Measurements from ENCODE around the gene XRCC4. TPM values are rescaled to one million over a fixed set of nuclear protein-coding genes. Genes with fewer than 3 reads are reported as not detected.

Gene XRCC4
- polyA plus RNA-seq, 1 donor from 2014 or later, result 22.9 TPM

DNA sequence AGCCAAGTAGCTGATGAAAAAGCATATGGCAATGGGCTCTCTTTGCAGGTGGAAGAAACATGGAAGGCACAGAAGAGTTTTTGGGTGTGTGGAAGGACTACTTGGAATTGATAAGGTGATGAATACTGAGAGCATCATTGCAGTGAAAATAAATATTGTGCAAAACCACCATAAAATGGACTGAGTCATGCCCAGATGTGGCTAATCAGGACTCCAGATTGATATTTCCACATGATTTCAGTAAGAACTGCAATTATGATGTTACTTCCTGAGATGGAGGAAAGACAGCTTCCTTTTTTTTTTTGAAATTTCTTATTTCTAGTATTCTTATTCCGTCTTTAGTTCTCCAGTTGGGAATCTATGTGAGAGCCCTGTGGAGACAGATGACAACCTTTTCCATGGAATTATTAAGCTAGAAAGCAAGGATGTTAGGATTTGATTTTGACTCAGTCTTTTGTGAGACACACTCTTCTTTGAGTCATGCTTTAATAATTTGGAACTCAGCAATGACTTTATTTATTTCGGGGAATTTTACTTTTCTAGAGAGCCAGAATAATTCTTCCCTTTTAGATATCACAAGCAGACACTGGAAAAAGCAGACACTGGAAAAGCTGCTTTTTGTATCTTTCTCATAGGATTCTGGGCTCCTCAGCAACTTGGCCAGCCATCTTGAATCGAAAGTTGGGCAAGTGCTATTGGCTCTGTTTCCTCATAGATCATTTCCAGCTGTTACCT, 300.0 kb downstream of the XRCC4 start:
- Histone ChIP-seq H3K9me2 (ENCODE audit: insufficient read depth, low read length) (no peaks in the 10 kb centered on the region), H4K20me1 (ENCODE audit: insufficient read depth) (no peaks in the 10 kb centered on the region), H3K4me2 (ENCODE audit: low read length) (no peak overlapping the region), H3K9ac (ENCODE audit: low read length) (no peak overlapping the region), H3K36me3 (ENCODE audit: insufficient read depth, low read length) (no peaks in the 10 kb centered on the region), H3K9me3 (ENCODE audit: low read length) (no peaks in the 10 kb centered on the region), H3K79me2 (replicated peaks; ENCODE audit: insufficient read depth, low read length) (no peaks in the 10 kb centered on the region), H3K27ac (ENCODE audit: low read length) (no peak overlapping the region), H3K4me3 (ENCODE audit: low read length) (no peak overlapping the region), H2AFZ (ENCODE audit: low read depth, low read length) (no peak overlapping the region), H3F3A (ENCODE audit: insufficient read depth, low read length, poor library complexity, severe bottlenecking) (no peaks in the 10 kb centered on the region), H3K27me3 (ENCODE audit: insufficient read depth, low read depth, low read length) (no peaks in the 10 kb centered on the region)
- TF ChIP-seq POLR2AphosphoS5 (IDR thresholded peaks at IDR 0.05) (no peak), TAF1 (IDR thresholded peaks at IDR 0.05; ENCODE audit: low read depth) (no peak), EZH2 (IDR thresholded peaks at IDR 0.05; ENCODE audit: borderline replicate concordance, insufficient read depth, low read length, poor library complexity, severe bottlenecking) (no peak)
- TF ChIP-seq, protein P1, sequence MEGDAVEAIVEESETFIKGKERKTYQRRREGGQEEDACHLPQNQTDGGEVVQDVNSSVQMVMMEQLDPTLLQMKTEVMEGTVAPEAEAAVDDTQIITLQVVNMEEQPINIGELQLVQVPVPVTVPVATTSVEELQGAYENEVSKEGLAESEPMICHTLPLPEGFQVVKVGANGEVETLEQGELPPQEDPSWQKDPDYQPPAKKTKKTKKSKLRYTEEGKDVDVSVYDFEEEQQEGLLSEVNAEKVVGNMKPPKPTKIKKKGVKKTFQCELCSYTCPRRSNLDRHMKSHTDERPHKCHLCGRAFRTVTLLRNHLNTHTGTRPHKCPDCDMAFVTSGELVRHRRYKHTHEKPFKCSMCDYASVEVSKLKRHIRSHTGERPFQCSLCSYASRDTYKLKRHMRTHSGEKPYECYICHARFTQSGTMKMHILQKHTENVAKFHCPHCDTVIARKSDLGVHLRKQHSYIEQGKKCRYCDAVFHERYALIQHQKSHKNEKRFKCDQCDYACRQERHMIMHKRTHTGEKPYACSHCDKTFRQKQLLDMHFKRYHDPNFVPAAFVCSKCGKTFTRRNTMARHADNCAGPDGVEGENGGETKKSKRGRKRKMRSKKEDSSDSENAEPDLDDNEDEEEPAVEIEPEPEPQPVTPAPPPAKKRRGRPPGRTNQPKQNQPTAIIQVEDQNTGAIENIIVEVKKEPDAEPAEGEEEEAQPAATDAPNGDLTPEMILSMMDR (IDR thresholded peaks at IDR 0.05; ENCODE audit: poor library complexity, severe bottlenecking), result no peak

DNA sequence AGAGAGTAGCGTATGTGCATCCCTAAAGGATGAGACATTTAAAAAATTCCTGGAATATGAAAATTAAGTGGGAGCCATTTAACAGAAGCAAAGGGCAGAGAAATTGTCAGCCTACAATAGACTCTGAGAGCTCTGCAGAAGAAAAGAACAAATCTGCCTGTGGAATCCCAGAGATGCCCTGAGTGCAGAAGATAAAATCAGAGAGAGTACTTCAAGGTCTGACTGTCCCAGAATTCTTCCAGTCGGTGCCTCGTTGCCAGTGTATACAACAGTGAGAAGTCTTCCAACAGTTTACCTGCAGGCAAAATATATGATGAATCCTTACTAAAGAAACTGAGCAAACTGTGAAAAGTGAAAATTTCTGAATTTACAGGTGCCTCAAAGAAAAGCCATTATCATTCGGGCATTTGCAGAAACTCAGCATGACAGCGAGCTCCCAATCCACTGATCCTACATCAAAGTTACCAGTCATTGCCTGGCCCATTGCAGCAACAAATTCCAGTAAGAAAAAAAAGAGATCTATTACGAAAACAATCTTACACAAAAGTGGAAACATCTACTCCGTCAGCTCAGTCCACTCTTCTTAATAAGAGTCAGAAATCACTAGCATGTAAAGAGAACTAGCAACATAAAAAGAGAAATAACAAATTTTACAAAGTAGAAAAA, 301.4 kb downstream of the XRCC4 start:
- no peaks in the 10 kb centered on the region for H4K20me1 ChIP-seq (ENCODE audit: insufficient read depth)
- H3K4me3 ChIP-seq (ENCODE audit: low read length), result no peak overlapping the region
- no peaks in the 10 kb centered on the region for H3F3A ChIP-seq (ENCODE audit: insufficient read depth, low read length, poor library complexity, severe bottlenecking)
- H3K27ac ChIP-seq (ENCODE audit: low read length), result no peak overlapping the region
- no peaks in the 10 kb centered on the region for H3K9me2 ChIP-seq (ENCODE audit: insufficient read depth, low read length)
- TF ChIP-seq POLR2AphosphoS5 (IDR thresholded peaks at IDR 0.05) (no peak), RAD21 (conservative IDR thresholded peaks at IDR 0.05) (no peak), EZH2 (IDR thresholded peaks at IDR 0.05; ENCODE audit: borderline replicate concordance, insufficient read depth, low read length, poor library complexity, severe bottlenecking) (no peak), MXI1 (conservative IDR thresholded peaks at IDR 0.05; ENCODE audit: poor library complexity, severe bottlenecking) (no peak), TAF1 (IDR thresholded peaks at IDR 0.05; ENCODE audit: low read depth) (no peak), EP300 (conservative IDR thresholded peaks at IDR 0.05; ENCODE audit: poor library complexity, severe bottlenecking) (no peak), SMC3 (conservative IDR thresholded peaks at IDR 0.05; ENCODE audit: poor library complexity) (no peak)
- TF ChIP-seq, protein P1 (IDR thresholded peaks at IDR 0.05; ENCODE audit: poor library complexity, severe bottlenecking), result no peak
- TF ChIP-seq, protein P2, sequence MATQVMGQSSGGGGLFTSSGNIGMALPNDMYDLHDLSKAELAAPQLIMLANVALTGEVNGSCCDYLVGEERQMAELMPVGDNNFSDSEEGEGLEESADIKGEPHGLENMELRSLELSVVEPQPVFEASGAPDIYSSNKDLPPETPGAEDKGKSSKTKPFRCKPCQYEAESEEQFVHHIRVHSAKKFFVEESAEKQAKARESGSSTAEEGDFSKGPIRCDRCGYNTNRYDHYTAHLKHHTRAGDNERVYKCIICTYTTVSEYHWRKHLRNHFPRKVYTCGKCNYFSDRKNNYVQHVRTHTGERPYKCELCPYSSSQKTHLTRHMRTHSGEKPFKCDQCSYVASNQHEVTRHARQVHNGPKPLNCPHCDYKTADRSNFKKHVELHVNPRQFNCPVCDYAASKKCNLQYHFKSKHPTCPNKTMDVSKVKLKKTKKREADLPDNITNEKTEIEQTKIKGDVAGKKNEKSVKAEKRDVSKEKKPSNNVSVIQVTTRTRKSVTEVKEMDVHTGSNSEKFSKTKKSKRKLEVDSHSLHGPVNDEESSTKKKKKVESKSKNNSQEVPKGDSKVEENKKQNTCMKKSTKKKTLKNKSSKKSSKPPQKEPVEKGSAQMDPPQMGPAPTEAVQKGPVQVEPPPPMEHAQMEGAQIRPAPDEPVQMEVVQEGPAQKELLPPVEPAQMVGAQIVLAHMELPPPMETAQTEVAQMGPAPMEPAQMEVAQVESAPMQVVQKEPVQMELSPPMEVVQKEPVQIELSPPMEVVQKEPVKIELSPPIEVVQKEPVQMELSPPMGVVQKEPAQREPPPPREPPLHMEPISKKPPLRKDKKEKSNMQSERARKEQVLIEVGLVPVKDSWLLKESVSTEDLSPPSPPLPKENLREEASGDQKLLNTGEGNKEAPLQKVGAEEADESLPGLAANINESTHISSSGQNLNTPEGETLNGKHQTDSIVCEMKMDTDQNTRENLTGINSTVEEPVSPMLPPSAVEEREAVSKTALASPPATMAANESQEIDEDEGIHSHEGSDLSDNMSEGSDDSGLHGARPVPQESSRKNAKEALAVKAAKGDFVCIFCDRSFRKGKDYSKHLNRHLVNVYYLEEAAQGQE (IDR thresholded peaks at IDR 0.05; ENCODE audit: borderline replicate concordance), result no peak
- H2AFZ ChIP-seq (ENCODE audit: low read depth, low read length), result no peak overlapping the region
- no peaks in the 10 kb centered on the region for H3K79me2 ChIP-seq (replicated peaks; ENCODE audit: insufficient read depth, low read length)
- no peaks in the 10 kb centered on the region for H3K9me3 ChIP-seq (ENCODE audit: low read length)
- no peaks in the 10 kb centered on the region for H3K36me3 ChIP-seq (ENCODE audit: insufficient read depth, low read length)
- no peak overlapping the region for H3K4me2 ChIP-seq (ENCODE audit: low read length)
- H3K27me3 ChIP-seq (ENCODE audit: insufficient read depth, low read depth, low read length), result no peaks in the 10 kb centered on the region
- no peak overlapping the region for H3K9ac ChIP-seq (ENCODE audit: low read length)
